GM21423 (cell line): ENCODE measurements around the gene GOLGA5.

Experiments
- ATAC-seq: cut with Tn5 transposase; IDR thresholded peaks from one replicate; pipeline ENCODE4 v1.9.1; 2021; ENCODE audit warnings: mild to moderate bottlenecking, moderate library complexity; ENCODE audit not compliant: unreplicated experiment

GOLGA5 gene

DNA sequence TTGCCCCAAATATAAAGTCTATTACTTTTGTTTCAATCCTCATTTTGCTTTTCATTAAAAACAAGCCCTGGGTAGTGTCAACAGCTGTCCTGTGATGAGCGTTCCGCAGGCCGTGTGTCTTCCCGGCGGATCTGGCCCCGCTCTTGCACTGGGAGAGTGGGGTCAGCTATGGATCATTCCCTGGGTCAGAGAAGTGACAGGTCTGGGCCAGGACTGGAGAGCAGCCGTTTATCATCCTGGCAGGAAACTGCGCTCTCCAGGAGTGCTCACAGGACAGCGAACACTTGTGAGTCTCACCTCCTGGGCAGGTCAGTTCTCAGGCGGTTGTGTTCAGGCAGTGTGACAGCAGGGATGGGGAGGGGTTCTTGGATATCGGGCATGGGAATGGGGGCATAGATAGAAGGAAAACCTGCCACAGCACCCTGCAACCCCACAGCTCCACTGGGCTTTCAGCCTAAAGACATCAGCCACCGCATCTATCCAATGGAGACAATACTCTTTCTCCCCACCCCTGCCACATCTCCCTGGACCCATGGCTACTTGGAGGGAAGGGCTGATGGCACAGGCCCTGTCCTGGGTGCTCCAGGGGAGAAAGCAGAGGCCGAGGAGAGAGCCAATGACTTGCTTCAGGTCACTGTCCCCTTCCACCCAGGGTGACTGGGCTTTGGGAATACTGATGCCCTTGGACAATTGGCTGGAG is 81.0 kb downstream of the GOLGA5 start:
- ATAC-seq, result no peak

DNA sequence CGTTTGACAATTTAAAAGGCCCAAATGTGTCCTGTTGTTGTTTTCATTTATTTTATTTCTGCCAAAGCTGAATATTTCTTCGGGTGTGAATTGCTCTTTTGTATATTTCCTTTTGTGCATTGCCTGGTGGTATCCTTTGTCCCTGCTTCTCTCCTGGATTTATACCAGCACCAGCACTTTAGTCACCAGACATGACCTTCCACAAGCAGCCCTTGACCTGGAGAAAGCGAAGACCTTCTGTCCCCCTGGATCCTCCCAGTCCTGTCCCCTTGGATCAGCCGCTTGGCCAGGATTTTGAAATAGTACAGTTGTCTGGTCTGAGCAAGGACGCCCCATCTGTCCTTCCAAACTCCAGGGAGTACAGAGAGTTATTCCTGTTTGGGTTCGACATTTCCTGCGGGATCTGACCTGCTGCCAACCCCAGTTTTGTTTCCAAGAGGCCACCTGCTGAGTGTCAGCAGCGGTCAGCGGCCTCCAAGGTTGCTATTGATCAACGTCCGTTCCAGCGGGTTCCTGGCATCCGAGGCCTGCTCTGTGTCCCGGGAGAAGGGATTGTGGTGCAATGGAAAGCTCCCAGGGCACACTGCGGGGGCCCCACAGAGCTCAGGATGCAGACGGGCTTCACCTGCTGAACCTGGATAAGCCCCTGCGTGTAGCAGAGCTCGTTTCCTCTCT is 83.8 kb downstream of the GOLGA5 start:
- no peak for ATAC-seq

DNA sequence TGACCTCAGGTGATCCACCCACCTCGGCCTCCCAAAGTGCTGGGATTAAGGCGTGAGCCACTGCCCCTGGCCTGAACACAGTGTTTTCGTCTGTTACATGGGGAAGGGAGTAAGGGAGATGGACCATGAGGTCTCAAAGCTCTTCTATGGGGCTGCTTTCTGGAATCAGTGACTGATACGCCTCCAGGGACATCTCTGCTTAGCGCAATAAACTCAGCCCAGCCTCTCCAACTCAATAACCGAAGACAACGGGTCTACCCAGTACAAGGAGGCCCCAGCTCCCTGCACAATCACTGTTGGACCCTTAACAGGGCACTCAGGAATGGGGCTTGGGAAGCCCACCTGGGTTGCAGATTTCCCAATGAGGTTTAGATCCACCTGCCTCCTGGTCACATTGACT is 86.2 kb downstream of the GOLGA5 start:
- no peak for ATAC-seq

DNA sequence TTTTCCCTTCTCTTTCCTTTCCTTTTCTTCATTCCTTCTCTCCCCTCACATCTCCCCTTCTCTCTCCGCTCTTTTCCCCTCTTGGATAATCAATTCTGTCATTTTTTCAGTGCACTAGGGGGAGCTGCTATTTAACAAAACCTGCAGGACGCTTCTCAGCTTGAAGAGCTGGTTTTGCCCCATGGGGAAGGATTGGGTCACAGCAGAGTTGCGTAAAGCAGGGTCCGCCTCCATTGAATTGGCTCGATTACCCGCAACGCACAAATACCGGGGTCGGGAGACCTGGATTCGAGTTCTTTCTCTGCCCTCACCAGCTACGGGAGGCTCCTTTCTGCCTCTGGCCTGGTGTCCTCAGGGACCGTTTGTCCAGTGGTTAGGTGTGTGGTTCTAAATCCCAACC is 86.7 kb downstream of the GOLGA5 start:
- ATAC-seq, result no peak

DNA sequence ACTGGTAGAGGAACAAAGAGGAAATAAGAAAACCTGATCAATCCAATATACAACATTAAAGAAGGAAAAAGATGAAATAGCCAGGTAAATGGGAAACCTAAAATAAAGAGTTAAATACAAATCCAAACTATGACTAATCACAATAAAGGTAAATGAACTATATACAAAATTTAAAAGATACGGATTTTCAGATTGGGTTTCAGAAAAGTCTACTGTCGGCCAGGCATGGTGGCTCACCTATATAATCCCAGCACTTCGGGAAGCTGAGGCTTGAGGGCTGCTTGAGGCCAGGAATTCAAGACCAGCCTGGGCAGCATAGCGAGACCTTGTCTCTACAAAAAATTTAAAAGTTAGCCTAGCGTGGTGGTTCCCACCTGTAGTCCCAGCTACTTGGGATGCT is 89.0 kb downstream of the GOLGA5 start:
- no peak for ATAC-seq

DNA sequence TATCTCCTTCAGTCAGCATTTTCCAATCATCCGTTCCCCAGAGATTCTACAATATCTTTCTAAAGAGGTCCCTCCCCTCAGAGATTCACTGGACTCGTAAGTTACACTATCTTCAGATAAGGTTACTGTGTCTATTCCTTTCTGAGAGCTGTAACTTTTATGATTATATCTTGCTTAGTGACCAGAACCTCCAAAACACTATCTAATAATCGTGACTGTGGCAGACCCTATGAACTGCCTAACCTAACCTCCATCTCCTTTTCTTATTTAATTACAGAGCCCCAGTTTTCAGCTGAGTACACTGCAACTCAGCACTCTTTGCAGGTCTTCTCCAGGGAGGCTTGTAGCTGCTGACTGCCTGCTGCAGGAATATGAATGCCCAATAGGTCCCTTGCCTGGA is 90.3 kb downstream of the GOLGA5 start:
- ATAC-seq, result no peak

DNA sequence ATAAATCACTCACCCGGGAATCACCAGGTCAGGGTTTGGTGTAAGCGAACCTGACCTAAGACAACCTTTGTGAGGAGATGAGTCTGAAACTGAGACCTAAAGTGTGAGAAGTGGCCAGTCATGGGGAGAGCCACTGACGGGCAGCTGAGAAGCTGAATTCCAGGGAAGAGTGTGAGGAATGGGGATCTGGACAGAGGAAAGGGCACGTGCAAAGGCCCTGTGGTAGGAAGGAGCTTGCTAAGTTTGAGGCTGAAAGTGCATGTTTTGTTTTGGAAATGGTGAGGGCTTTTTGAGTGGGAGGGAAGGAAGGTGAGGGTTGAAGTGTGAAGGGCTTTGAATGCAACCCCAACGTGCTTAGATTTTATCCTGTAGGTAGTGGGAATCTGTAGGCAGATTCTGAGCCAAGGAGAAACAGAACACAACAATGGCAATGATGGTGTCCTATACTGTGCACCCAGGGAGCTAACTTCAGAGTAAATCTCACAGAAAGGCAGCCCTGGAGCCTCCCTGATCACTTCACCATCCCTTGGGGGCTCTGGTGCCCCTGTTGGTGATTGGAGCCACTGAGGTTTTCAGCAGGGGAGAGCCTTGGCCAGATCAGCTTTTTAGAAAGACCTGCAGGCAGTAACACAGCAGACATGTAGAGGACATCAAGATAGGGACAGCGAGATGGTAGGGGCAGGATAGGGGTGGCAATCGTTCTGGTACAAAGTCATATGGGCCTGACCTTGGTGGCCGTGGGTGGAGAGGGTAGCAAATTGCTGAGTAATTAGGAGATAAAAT is 91.4 kb downstream of the GOLGA5 start:
- no peak for ATAC-seq

DNA sequence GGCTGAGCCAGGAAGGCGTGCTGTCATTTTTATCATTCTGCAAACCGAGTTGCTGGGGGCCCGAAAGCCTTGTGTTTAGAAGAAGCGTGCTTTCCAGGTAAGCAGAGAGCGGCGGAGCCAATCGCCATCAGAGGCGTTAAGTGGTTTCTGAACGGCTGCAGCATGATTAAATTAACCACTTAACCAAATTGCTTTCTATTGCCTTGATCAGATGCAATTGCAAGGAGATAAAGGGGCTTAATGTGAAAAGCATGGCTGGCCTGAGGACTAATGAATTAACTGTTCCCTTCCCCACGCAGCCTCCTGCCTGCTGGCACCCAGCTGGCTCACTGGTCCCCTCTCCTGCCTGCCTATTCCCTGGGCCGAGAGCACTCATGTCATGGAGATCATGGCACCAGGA is 92.2 kb downstream of the GOLGA5 start:
- no peak for ATAC-seq

DNA sequence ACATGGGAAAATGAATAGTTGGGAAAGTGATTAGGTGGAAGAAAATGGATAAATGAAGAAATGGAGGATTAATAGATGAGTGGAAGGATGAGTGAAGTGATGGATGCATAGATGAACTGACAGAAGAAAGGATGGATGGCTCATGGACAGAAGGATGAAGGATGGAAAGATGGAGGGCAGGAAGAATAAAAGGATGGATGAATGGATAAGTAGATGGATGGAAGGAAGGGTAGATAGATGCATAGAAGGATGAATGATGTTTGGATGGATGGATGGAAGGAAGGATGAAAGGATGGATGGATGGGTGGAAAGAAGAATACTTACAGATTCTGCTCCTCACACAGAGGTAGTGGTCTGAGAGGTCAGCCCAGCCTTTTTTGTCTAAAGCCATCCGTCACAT is 93.1 kb downstream of the GOLGA5 start:
- ATAC-seq, result no peak

DNA sequence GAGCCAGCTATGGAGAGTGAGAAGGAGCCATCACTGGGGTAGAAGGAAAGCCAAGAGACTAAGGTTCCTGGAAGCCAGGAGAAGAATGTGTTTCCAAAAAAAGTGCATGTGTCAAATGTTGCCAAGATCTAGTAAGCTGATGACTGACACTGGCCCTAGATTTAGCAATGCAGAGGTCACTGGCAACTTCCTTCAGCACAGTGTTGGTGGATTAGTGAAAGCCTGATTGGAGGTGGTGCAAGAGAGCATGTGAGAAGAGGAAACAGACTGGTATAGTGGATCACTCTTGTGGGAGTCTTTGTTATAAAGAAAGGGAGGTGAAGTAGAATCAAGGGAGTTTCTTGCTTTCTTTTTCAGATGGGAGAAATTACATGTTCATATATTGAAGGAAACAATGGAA is 94.8 kb downstream of the GOLGA5 start:
- no peak for ATAC-seq
